Brain pericyte (primary cell): ENCODE data around the gene STRA6.

Experiments used
- DNase-seq: peaks from one replicate; pipeline ENCODE4 v3.0.0-alpha.2; 2012; ENCODE audit warnings: low read depth, low spot score

Gene STRA6

DNA sequence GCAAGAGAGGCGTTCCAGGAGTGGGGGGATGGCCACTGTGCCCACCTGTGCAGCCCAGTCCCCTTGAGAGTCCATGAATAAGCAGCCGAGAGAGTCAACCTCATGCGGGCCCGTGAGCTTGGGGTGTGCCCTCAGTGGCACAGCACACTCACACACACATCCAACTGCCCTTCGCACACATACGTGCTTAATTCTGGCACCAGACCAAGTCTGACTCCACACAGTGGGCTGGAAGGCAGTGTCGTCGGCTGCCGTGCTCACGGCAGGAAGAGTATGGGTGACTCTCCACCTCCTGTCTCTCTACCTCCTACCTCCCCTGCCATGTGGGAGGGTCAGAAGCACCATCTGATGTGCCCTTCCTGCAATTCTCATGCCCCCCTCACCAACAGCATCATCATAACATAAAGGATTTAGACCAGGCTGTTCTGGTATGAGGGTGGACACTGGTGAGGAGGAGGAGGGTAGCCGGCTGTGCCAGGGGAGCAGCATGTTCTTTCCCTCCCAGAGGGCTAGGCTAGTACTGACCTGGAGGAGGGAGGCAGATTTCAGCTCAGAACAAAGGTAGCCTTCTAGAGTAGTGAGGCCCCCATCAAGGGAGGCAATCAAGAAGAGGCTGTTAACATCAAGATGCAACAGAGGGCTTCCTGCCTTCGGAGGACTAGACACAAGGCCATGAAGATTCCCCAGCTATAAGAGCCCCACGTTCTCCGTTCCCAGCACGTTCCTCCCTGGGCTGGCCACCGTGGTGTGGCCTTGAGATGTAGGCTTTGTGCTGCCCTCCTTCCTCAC, 5.3 kb upstream of the STRA6 start:
- DNase-seq, result no peak

DNA sequence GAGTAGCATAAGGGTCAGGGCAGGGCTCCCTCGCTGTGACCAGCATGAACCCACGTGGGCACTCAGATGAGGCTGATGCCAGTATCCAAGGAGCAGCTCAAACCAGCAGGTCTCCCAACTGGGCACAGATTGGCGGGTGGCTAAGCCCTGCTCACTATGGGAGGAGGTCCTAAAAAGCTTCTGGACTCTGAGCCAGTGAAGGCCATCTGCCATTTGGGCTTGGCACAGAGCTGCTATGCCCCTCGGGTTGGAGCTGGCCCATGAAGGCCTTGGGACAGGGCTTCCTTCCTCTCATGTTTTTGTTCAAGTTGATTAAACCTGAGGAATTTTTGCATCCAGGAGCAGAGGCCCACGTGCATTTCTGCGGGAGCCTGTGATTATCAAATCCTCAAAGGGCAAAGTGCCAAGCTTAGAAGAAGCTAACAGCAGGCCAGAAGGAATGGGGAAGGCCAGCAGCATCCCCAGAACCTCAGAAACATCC, 4.3 kb upstream of the STRA6 start:
- DNase-seq, result no peak

- DNase-seq, result no peak
Observed at GRCh38 chr15:74205582-74205947, 3.0 kb upstream of the STRA6 start.

DNA sequence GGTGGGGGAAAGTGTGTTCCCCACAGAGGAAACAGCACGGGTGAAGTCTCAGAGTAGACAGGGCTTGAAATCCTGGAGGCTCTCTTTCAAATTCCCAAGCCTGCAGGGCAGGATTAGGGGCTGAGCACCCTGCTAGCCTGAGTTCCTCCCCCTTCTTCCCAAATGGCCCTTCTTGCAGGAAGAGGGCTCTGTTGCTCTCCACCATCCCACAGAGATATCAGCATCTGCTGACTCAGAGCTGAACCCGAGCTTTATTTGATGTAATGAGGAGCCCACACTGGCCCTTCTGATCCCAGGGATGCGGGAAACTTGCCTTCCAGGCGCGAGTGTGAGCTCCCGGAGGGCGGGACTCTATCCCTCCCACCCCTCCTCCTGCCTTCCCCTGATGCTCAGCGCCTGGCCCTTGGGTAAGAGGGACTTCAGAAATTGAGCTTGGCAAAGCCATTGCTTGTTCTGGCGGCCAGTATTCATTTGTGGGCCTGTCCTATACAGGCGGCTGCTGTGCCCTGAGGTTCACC, 1.4 kb upstream of the STRA6 start:
- peak; percentile 91 for DNase-seq

DNA sequence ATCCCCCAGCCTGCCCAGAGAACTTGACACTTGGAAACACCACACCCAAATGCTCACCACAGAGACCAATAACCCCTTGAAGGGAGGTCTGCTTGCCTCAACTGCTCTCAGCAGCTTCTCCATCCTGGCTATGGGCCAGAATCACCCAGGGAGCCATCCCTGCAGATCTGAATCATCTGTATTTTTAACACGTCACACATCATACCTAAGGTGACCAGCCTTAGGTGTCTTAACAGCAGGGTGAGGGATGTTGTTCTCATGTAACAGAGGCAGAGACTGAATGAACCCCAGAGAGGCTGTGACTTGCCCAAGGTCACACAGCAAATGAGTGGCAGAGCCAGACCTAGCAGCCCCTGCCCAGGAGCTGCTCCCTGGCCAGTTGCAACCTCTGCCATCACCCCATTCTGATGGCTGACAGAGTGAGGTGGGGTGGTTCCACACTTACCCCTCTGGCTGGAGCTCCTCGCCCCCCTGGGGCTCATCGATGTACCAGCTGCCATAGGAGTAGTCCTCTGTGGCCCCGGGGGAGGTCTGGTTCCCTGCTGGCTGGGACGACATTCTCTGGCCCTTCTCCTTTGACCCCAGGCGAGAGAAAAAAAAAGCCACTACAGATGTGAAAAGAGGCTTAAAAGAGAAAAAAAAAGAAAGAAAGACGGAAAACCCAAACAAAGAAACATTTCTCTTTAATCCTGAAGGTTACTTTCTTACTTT, 722 bp downstream of the STRA6 start:
- DNase-seq, result peak; percentile 95

DNA sequence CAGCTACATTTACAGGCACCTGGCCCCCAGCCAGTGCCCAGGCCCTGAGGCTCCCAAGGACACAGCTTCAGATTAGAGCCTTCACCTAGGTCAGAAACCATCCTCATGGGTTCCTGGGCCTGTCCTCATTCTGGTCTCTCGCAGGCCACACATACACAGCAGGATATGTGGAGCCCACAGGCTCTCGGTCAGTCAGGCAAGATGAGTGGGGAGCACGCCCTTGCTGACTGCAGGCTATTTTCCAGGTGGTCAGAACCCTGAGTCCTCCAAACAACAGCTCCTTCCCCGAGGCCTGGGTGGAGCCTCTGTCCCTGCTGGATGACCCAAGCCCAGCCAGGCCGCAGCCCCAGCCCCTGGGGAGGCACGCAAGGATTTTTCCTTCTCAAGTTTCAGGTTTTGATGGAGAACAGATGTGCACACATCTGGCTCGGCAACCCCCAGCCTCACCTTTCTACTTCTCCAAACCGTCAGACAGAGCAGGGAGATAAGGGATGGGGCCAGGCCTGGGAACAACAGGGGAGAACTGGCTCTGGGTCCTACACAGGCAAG, 1.6 kb downstream of the STRA6 start:
- DNase-seq, result peak; percentile 69

DNA sequence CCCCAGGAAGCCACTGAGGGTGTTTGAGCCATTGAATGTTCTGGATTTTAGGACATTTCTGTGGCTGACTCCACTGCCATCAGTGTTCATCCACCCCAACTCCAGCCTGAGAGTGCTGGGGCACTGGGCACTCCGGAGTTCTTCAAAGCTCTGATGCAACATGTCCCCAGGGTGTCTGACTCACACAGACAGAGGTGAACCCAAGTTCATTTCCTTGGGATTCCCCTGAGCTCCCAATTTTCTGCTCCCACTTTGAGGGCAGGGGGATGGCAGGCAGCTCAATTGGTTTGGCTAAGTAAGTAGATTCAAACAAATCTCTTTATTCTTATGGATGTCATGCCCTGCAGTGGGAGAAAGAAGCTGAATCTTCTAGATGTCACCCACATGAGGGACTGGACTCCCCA, 2.2 kb downstream of the STRA6 start:
- DNase-seq, result peak; percentile 78

- no peak for DNase-seq
Observed at GRCh38 chr15:74199297-74199652, 3.3 kb downstream of the STRA6 start.

- DNase-seq, result no peak
Observed at GRCh38 chr15:74197176-74197965, 5.2 kb downstream of the STRA6 start.

GRCh38 chr15:74196175-74196574, 6.4 kb downstream of the STRA6 start:
- DNase-seq, result no peak

- no peak for DNase-seq
Observed at GRCh38 chr15:74194572-74195559, 7.7 kb downstream of the STRA6 start.

DNA sequence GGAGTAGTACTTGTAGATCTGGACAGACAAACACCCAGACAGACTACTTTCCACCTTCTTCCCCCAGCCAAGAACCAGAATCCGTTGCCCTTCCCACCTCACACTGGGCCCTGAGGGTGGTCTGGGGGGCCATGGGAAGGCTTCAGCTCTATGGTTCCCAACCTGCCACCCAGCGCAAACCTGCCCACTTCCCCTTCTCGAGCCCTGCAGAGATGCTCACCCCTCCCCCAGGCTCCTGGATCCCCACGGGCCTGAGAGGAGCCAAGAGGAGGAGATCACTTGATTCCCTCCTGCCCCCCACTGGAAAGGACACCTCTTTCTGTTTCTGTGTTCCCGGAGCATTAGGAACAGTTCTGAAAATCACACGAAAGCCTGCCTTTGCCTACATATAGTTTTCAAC, 8.7 kb downstream of the STRA6 start:
- no peak for DNase-seq

- DNase-seq, result no peak
Observed at GRCh38 chr15:74193299-74193718, 9.3 kb downstream of the STRA6 start.

DNA sequence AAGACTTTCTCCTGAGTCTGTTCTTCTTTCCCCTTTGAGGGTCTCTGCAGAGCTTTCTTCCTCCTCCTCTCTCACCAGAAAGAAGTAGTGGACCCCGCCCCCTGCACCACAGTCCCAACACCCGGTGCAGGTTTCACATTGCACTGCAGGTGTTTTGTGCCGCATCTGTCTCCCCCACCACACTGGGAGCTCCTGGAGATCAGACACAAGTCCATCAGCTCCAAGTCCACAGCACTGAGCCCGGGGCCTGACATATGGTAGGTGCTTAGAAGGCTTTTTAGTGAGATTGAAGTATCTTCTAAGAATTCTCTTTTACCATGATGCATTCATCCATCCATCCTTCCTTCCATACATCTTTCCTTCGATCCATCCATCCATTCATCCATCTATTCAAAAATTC, 9.8 kb downstream of the STRA6 start:
- no peak for DNase-seq

- DNase-seq, result no peak
Observed at GRCh38 chr15:74191798-74192197, 10.8 kb downstream of the STRA6 start.

DNA sequence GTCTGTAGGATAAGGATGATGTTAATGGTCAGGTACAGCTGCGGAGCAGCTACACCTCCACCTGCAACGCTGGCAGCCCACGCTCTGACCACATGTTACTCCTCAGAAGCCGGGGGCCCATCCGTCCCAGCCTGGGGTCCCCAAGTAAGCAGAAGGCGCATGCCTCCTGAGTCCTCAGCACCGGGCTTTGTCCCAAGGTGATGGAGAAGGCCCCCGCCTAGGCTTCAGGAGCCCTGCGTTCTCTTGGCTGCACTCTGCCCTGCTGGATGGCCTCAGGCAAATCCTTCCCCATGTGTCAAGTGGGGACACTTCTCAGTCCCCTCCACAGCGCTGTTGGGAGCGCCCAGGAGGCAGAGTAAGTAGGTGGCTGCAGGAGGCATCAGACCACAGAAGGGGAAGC, 14.4 kb downstream of the STRA6 start:
- no peak for DNase-seq

DNA sequence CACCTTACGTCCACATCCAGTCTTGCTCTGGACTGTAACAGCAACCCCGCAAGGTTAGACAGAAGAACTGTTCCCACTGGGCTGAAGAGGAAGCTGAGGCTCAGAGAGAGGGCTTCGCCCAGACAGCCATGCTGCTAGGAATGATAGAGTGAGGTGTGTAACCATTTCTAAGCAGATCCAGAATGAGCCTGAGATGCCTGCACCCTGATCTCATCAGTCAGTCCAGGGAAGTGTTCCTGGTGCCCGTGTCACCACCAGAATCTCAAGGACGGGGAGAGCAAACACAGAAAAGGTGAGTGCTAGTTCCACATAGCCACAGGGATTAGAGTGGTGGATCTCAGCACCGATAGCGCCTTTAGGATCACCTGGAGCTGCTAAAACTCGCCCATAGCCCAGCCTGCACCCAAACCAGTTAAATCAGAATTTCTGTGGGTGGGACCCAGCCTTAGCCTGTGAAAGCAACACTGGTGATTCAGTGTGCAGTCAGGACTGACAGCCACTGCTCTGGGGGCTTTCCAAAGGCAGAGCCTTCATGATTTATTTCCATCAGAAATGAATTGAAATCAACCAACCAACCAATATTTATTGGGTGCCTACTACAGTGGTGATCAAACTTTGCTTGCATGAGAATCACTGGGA, 16.8 kb downstream of the STRA6 start:
- DNase-seq, result no peak

DNA sequence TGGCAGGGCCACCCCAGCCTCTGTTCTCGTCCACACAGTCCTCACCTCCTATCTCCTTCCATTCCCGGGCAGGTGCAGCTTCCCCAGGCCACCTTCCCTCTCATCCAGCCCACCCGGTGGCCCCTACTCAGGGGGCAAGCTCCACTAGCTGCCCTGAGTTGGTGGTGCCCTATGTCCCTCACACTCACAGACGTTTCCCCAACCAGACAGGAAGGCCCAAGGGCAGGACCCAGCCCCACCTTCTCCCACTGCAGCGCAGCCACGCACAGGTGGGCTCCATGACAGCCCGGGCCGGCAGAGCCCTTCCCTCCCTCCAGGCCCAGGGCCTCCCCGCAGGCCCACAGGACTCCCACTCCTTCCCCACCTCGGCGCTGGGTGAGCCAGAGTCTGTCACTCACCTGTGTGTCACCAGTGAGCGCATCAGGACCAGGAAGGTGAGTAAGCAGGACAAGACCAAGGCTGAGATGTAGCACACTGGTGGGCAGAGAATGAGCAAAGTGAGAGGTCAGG, 17.9 kb downstream of the STRA6 start:
- DNase-seq, result no peak

DNA sequence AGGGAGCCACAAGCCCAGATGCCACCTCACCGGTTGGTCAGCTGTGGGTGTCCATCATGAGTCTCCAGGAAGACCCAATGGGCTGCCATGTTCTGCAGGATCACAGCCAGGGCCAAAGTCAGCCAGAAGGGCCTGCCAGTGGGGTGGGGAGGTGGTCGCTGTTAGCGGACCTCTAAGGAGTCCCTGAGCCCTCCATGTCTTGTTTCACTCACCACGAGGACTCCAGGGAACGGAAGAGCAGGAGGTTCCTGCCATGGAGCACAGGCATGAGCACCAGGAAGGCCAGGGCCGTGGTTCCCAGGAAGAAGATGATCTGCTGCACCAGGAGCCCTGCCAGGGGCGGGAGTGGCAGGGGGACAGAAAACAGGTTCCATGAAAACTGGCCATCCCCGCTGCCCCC, 20.5 kb downstream of the STRA6 start:
- DNase-seq, result no peak
